Mammary epithelial cell (primary cell): ENCODE results near the gene ATP5F1D.

Source experiments
- EZH2 ChIP-seq: IDR thresholded peaks from 2 replicates; pipeline ENCODE4 v1.6.1; 2012; ENCODE audit warnings: low read length, inconsistent platforms, borderline replicate concordance
- TF ChIP-seq, protein P1 (sequence below), 2 donors: IDR thresholded peaks in 1 of 2; conservative IDR thresholded peaks in 1 of 2; 2 replicates each; pipeline ENCODE4 v1.5.1; 2011 to 2012; ENCODE audit warnings: inconsistent platforms in 2 of 2, low read length in 2 of 2, mild to moderate bottlenecking in 2 of 2, control low read depth in 1 of 2, low read depth in 1 of 2; ENCODE audit not compliant: insufficient read depth in 1 of 2; ENCODE audit errors: extremely low read depth in 1 of 2

DNA sequence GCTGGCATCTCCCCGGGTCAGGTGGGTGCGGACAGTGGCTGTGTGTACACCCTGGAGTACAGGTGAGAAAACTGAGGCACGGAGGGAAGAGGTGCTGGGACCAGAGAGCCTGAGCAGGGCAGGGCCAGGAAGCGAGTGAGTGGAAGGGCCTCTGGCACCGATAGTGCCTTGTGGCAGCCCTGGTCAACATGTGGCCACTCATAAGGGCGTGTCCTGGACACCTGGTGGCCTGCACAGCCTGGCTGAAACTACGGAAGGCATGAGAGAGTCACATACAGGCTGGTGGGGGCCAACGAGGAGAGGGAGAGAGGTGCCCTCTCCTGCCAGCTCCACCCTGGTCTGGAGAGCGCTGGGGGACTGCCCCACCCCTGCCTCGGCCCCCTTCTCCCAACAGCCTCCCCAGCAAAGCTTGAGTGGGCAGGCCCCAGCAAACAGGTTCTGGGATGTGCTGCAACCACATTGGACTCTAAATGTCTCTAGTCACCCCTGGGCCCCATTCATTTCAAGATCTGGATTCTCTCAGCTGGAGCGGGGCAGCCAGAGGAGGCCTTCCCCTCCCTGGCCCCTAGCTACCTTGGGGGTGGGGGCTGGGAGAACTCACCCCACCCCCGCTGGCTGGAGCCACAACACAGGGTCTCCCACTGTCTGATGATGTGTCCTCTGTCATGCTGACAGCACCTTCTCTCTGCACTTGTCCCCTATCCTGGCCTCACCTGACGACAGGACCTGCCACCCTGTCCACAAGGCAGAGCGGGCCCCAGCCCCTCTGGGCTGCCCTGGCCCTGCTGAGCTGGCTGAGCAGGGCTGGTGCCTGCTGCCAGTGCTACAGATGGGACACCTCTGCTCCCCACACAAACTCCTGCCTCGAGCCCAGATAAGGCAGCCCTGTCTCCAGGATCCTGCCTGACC is 9.6 kb upstream of the ATP5F1D start:
- TF ChIP-seq, protein P1, sequence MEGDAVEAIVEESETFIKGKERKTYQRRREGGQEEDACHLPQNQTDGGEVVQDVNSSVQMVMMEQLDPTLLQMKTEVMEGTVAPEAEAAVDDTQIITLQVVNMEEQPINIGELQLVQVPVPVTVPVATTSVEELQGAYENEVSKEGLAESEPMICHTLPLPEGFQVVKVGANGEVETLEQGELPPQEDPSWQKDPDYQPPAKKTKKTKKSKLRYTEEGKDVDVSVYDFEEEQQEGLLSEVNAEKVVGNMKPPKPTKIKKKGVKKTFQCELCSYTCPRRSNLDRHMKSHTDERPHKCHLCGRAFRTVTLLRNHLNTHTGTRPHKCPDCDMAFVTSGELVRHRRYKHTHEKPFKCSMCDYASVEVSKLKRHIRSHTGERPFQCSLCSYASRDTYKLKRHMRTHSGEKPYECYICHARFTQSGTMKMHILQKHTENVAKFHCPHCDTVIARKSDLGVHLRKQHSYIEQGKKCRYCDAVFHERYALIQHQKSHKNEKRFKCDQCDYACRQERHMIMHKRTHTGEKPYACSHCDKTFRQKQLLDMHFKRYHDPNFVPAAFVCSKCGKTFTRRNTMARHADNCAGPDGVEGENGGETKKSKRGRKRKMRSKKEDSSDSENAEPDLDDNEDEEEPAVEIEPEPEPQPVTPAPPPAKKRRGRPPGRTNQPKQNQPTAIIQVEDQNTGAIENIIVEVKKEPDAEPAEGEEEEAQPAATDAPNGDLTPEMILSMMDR (conservative IDR thresholded peaks at IDR 0.05 in 1 of 2, IDR thresholded peaks at IDR 0.05 in 1 of 2; ENCODE audit: extremely low read depth in 1 of 2, insufficient read depth in 1 of 2, low read depth in 1 of 2, low read length in 2 of 2): no peak
- no peak for TF ChIP-seq EZH2
